Right atrium auricular region (tissue), 2 donors: ENCODE results near the gene RNU6-9. TPM values are rescaled to one million over a fixed set of nuclear protein-coding genes. Genes with fewer than 3 reads are reported as not detected.

ENCODE experiments used
- DNase-seq: peaks from one replicate; pipeline ENCODE4 v3.0.0-alpha.2; 2019; ENCODE audit warnings: low spot score
- H3K27ac ChIP-seq, 2 donors: fragments of 200-600 bp; sonication (generic); 1 replicate in 1 of 2; 2 replicates in 1 of 2; pipeline ENCODE4 v1.5.1; 2016 to 2019
- H3K27me3 ChIP-seq, 2 donors: fragments of 200-600 bp; sonication (generic); one replicate each; pipeline versions ENCODE4 v1.5.1 to v1.6.0; 2017 to 2019
- H3K36me3 ChIP-seq: fragments of 200-600 bp; sonication (generic); one replicate; pipeline ENCODE4 v1.5.1; 2016
- H3K4me1 ChIP-seq, 2 donors: fragments of 200-600 bp; sonication (generic); one replicate each; pipeline versions ENCODE4 v1.5.1 to v1.6.0; 2017 to 2019
- H3K4me3 ChIP-seq, 2 donors: fragments of 200-600 bp; sonication (generic); 1 replicate in 1 of 2; 2 replicates in 1 of 2; pipeline ENCODE4 v1.5.1; 2017 to 2019; ENCODE audit warnings: mild to moderate bottlenecking in 1 of 2, moderate library complexity in 1 of 2
- H3K9me3 ChIP-seq, 2 donors: fragments of 200-600 bp; sonication (generic); one replicate each; pipeline ENCODE4 v1.5.1; 2019
- total RNA-seq, 2 donors: library from RNA; depleted of rRNA; stranded (reverse); fragments of >200 nt; gene quantifications; one replicate each; pipeline ENCODE4 v1.1.0, GENCODE V29; 2016
- TF ChIP-seq, protein P1 (sequence below), 2 donors: fragments of 200-600 bp; sonication (generic); IDR thresholded peaks; one replicate each; pipeline ENCODE4 v1.5.1; 2019; ENCODE audit warnings: antibody characterized with exemption in 2 of 2

The RNU6-9 gene
- total RNA-seq, 2 donors from 2014 or later: not detected

DNA sequence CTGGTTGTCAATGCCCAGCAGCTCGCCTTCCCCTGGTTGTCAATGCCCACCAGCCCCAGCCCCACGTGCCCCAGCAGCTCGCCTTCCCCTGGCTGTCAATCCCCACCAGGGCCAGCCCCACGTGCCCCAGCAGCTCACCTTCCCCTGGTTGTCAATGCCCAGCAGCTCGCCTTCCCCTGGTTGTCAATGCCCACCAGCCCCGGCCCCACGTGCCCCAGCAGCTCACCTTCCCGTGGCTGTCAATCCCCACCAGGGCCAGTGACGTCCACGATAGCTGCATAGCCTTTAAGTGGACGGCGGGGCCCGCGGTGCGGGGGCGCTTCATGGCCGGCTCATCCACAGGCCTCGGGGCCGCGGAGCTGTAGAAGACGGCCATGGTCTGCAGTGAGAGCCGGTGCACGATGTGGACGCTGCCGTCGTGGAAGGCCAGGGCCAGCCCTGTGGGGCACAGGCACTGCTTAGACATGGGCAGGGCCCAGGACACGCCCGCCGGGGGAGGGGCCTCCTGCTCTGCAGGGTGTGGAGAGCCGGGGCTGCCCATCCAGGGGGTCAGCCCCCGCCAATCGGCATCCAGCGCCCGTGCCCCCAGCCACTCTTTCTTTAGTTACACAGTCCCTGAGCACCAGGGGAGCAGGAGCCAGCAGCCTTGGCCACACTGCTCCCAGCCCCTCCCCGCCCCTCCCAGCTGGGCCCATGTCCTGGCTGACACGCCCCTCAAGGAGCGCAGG lies 13.4 kb upstream of the RNU6-9 start:
- TF ChIP-seq, protein P1, sequence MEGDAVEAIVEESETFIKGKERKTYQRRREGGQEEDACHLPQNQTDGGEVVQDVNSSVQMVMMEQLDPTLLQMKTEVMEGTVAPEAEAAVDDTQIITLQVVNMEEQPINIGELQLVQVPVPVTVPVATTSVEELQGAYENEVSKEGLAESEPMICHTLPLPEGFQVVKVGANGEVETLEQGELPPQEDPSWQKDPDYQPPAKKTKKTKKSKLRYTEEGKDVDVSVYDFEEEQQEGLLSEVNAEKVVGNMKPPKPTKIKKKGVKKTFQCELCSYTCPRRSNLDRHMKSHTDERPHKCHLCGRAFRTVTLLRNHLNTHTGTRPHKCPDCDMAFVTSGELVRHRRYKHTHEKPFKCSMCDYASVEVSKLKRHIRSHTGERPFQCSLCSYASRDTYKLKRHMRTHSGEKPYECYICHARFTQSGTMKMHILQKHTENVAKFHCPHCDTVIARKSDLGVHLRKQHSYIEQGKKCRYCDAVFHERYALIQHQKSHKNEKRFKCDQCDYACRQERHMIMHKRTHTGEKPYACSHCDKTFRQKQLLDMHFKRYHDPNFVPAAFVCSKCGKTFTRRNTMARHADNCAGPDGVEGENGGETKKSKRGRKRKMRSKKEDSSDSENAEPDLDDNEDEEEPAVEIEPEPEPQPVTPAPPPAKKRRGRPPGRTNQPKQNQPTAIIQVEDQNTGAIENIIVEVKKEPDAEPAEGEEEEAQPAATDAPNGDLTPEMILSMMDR (IDR thresholded peaks at IDR 0.05): no peak
- no peak overlapping the region for H3K4me3 ChIP-seq
- peaks cover 55% of the 10 kb centered on the region for H3K36me3 ChIP-seq
- H3K9me3 ChIP-seq: no peaks in the 10 kb centered on the region
- no peak overlapping the region for H3K27ac ChIP-seq
- no peaks in the 10 kb centered on the region for H3K4me1 ChIP-seq
- no peaks in the 10 kb centered on the region for H3K27me3 ChIP-seq
- no peak for DNase-seq

DNA sequence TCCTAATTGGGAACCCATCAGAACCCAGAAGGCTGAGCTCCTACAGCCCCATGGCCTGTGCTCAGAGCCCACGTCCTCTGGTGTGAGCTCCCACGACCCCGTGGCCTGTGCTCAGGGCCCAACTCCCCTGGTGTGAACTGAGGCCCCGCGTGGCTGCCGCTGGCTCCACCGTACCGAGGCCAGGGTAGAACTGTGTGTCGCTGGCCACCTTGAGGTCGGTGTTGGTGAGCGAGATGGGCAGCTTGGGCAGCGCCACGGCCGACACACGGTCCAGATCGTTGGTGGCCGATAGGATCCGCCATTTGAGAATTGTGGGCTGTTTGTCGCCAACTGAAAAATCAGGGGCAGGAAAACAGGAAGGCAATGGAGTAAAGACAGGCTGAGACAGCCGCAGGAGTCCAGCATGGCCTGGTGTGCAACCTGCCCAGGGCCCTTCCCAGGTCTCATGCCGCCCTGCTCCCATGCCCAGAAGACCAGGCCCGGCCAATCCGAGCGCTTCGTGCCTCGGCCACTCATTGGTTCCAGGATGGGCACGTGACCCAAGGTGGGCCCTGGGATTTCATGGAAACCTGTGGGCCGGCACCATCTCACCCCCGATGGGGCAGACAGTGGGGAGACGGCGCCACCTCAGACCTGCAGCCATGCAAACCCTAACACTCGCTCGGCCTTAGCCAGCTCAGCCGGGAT lies 11.8 kb upstream of the RNU6-9 start:
- no peak for DNase-seq
- Histone ChIP-seq H3K27me3 (no peaks in the 10 kb centered on the region), H3K4me1 (no peaks in the 10 kb centered on the region), H3K9me3 (no peaks in the 10 kb centered on the region), H3K27ac (no peak overlapping the region), H3K4me3 (no peak overlapping the region), H3K36me3 (peaks cover 57% of the 10 kb centered on the region)
- TF ChIP-seq, protein P1 (IDR thresholded peaks at IDR 0.05): no peak

DNA sequence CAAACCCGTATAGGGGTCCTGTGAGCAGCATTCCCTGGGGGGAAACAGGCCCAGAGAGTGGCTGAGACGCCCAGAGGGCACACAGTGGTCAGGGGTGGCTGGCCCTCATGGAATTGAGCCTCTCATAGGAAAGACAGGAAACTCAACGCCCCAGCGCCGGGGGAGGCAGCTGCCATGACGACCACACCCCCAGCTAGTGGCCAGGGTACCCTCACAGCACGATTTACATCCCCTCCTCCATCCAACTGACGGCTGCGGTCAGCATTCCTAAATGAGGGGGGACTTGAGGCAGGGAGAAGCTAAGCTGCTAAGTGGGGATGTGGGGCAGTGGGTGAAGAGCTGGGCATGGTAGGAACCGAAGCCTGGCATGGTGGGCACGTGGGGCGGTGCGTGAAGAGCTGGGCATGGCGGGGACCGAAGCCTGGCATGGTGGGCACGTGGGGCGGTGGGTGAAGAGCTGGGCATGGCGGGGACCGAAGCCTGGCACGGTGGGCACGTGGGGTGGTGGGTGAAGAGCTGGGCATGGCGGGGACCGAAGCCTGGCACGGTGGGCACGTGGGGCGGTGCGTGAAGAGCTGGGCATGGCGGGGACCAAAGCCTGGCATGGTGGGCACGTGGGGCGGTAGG lies 10.3 kb upstream of the RNU6-9 start:
- Histone ChIP-seq H3K9me3 (no peaks in the 10 kb centered on the region), H3K36me3 (peaks cover 55% of the 10 kb centered on the region), H3K4me3 (no peak overlapping the region), H3K27ac (no peak overlapping the region), H3K27me3 (no peaks in the 10 kb centered on the region), H3K4me1 (no peaks in the 10 kb centered on the region)
- no peak for DNase-seq
- TF ChIP-seq, protein P1 (IDR thresholded peaks at IDR 0.05): no peak

DNA sequence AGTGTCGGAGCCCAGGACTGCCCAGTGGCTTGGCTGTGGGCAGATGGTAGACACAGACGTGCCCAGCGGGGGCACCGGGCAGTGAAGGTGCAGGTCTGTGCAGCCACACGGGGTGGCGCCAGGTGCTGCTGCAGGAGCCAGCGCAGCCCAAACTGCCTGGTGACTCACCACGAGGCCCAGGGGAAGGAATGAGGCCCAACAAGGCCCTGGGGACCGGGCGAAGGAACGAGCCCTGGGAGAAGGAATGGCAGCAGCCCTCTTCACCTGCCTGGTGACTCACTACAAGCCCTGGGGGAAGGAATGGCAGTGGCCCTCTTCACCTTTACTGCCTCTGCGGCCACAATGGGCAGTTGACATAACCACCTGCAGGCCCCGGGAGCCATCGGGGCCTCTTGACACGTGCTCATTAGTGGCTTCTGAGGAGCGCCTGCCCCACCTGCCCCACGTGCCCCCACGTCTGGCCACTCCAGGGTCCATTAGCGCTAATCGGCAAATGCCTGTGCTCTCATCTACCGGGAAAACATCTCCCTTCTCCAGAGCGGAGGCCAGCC lies 9.5 kb upstream of the RNU6-9 start:
- Histone ChIP-seq H3K27me3 (no peaks in the 10 kb centered on the region), H3K36me3 (peaks cover 56% of the 10 kb centered on the region), H3K27ac (no peak overlapping the region), H3K4me3 (no peak overlapping the region), H3K4me1 (no peaks in the 10 kb centered on the region), H3K9me3 (no peaks in the 10 kb centered on the region)
- no peak for DNase-seq
- TF ChIP-seq, protein P1 (IDR thresholded peaks at IDR 0.05): no peak

DNA sequence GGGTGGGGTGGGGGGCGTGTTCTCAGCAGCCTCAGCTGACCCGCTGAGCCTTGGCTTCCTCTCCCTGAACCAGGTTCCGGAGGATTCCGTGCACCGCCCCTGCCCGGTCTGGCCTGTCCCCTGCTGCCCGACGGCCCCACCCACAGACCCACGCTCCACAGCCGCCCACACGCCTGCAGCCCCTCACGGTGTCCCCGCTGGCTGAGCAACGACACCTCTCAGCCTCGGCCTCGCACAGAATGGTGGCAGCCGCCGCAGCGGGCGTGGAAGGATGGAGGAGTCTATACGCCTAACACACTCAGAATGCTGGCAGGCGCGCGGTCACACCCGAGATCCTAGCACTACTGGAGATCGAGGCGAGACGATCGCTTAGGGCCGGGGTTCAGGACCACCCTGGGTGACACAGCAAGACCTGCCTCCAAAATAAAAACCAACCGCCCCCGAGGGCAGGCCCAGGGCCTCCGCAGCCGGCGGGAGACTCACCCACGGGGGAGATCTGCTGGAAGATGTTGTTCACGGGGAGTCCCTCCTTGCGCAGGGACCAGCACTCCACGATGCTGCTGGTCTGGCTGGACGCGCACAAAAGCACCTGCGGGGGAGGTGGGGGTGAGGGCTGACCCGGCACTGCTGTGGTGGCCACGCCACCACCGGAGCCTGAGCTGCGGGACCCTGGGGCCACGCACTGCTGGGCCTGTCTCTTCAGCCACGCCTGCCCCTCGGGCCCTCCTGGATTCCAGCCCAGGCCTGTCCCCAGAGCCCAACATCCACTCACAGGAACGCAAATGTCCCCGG lies 8.7 kb upstream of the RNU6-9 start:
- no peaks in the 10 kb centered on the region for H3K9me3 ChIP-seq
- no peak overlapping the region for H3K27ac ChIP-seq
- H3K27me3 ChIP-seq: no peaks in the 10 kb centered on the region
- H3K4me1 ChIP-seq: no peaks in the 10 kb centered on the region
- peaks cover 61% of the 10 kb centered on the region for H3K36me3 ChIP-seq
- TF ChIP-seq, protein P1 (IDR thresholded peaks at IDR 0.05): no peak
- no peak for DNase-seq
- no peak overlapping the region for H3K4me3 ChIP-seq
